H1 (cell line): ENCODE data around the gene SLC25A3. TPM values are rescaled to one million over a fixed set of nuclear protein-coding genes. Genes with fewer than 3 reads are reported as not detected.

Experiments used
- CTCF ChIA-PET: fragments of 300-600 bp; sonication (Branson Sonifier 250); formaldehyde crosslinking; loops from one replicate; lab custom pipeline; 2021; ENCODE audit not compliant: partially characterized antibody; lab: Charles Lee
- POLR2A ChIA-PET: fragments of 300-600 bp; sonication (Branson Sonifier 250); formaldehyde crosslinking; loops from one replicate; lab custom pipeline; 2021; ENCODE audit warnings: inconsistent platforms; ENCODE audit not compliant: partially characterized antibody; lab: Charles Lee
- DNase-seq, 2 experiments: peaks; one replicate each; pipeline versions ENCODE4 v3.0.0 to v3.0.0-alpha.2; 2010 to 2022; ENCODE audit warnings: low spot score in 2 of 2, low read depth in 1 of 2, mixed read lengths in 1 of 2
- FAIRE-seq: peaks from 2 replicates; lab custom pipeline; 2011; peaks lifted over from hg19 to GRCh38; lab: Jason Lieb, UNC
- H2AFZ ChIP-seq: 2 replicates; pipeline ENCODE4 v1.8.1; 2012; ENCODE audit warnings: low read length, inconsistent platforms
- H2AK5ac ChIP-seq: 2 replicates; pipeline ENCODE4 v1.6.1; 2013; ENCODE audit warnings: low read depth, low read length
- H2BK120ac ChIP-seq: replicated peaks from 2 replicates; pipeline ENCODE3; 2013; ENCODE audit warnings: low read depth, low read length, inconsistent platforms
- H2BK12ac ChIP-seq: 2 replicates; pipeline ENCODE4 v1.6.1; 2013; ENCODE audit warnings: low read depth, low read length
- H2BK15ac ChIP-seq: 2 replicates; pipeline ENCODE4 v1.6.1; 2013; ENCODE audit warnings: low read length
- H2BK20ac ChIP-seq: 2 replicates; pipeline ENCODE4 v1.6.1; 2013; ENCODE audit warnings: low read length
- H2BK5ac ChIP-seq: 2 replicates; pipeline ENCODE4 v1.6.1; 2013; ENCODE audit warnings: low read depth, low read length
- H3K14ac ChIP-seq: 2 replicates; pipeline ENCODE4 v1.6.1; 2013; ENCODE audit warnings: inconsistent platforms; ENCODE audit not compliant: insufficient read length
- H3K18ac ChIP-seq: 2 replicates; pipeline ENCODE4 v1.6.1; 2013; ENCODE audit warnings: low read length; ENCODE audit errors: extremely low read depth
- H3K23ac ChIP-seq: 2 replicates; pipeline ENCODE4 v1.6.1; 2013; ENCODE audit warnings: inconsistent platforms; ENCODE audit not compliant: insufficient read length
- H3K23me2 ChIP-seq: 2 replicates; pipeline ENCODE4 v1.6.1; 2013; ENCODE audit warnings: low read depth, low read length
- H3K27ac ChIP-seq: 2 replicates; pipeline ENCODE4 v1.6.1; 2011; ENCODE audit warnings: low read depth, low read length, inconsistent platforms
- H3K27me3 ChIP-seq, 4 experiments: replicated peaks in 1 of 4; 1 replicate in 1 of 4; 2 replicates in 3 of 4; pipeline versions ENCODE4 v1.6.1 to v1.8.1; 2011 to 2013; ENCODE audit warnings: low read length in 3 of 4, mild to moderate bottlenecking in 3 of 4, inconsistent platforms in 2 of 4, mixed read lengths in 2 of 4, moderate library complexity in 1 of 4; ENCODE audit not compliant: control insufficient read depth in 3 of 4, insufficient read depth in 3 of 4; ENCODE audit errors: extremely low read depth in 1 of 4
- H3K36me3 ChIP-seq, 4 experiments: 2 replicates each; pipeline versions ENCODE4 v1.6.1 to v1.8.1; 2011 to 2013; ENCODE audit warnings: mild to moderate bottlenecking in 4 of 4, low read length in 3 of 4, moderate library complexity in 2 of 4, control low read depth in 1 of 4, inconsistent platforms in 1 of 4; ENCODE audit not compliant: insufficient read depth in 4 of 4, control insufficient read depth in 2 of 4
- H3K4ac ChIP-seq: replicated peaks from 2 replicates; pipeline ENCODE3; 2013; ENCODE audit warnings: low read length, low read depth, mixed read lengths, inconsistent platforms; ENCODE audit not compliant: insufficient read length
- H3K4me1 ChIP-seq, 4 experiments: replicated peaks in 1 of 4; 1 replicate in 1 of 4; 2 replicates in 3 of 4; pipeline versions ENCODE4 v1.6.1 to v1.8.1; 2011 to 2013; ENCODE audit warnings: low read length in 3 of 4, inconsistent platforms in 2 of 4, mixed read lengths in 1 of 4; ENCODE audit not compliant: insufficient read depth in 4 of 4, control insufficient read depth in 3 of 4
- H3K4me2 ChIP-seq, 2 experiments: 2 replicates each; pipeline versions ENCODE4 v1.6.1 to v1.8.1; 2011 to 2013; ENCODE audit warnings: low read depth in 2 of 2, low read length in 2 of 2, control low read depth in 1 of 2, inconsistent platforms in 1 of 2, mild to moderate bottlenecking in 1 of 2; ENCODE audit not compliant: insufficient read depth in 1 of 2
- H3K4me3 ChIP-seq, 4 experiments: fragments of 200-600, 300-600 bp in 1 of 4; sonication (generic), shearing (Covaris generic), sonication (Bioruptor Twin) in 1 of 4; 2 replicates each; pipeline versions ENCODE4 v1.5.1 to v1.8.1; 2011 to 2016; ENCODE audit warnings: low read length in 4 of 4, low read depth in 3 of 4, control low read depth in 2 of 4, inconsistent platforms in 2 of 4, mild to moderate bottlenecking in 2 of 4, mixed read lengths in 1 of 4, moderate library complexity in 1 of 4; ENCODE audit not compliant: insufficient read depth in 2 of 4; ENCODE audit errors: extremely low read depth in 1 of 4
- H3K56ac ChIP-seq: replicated peaks from 2 replicates; pipeline ENCODE3; 2013; ENCODE audit warnings: low read depth, mild to moderate bottlenecking, mixed read lengths, low read length, inconsistent platforms; ENCODE audit not compliant: insufficient read length
- H3K79me1 ChIP-seq: 2 replicates; pipeline ENCODE4 v1.6.1; 2013; ENCODE audit warnings: low read depth, low read length, control low read depth
- H3K79me2 ChIP-seq, 2 experiments: 2 replicates each; pipeline versions ENCODE4 v1.6.1 to v1.8.1; 2012 to 2013; ENCODE audit warnings: low read length in 2 of 2, mild to moderate bottlenecking in 2 of 2, inconsistent platforms in 1 of 2; ENCODE audit not compliant: insufficient read depth in 2 of 2, control insufficient read depth in 1 of 2
- H3K9ac ChIP-seq, 4 experiments: replicated peaks in 1 of 4; 1 replicate in 1 of 4; 2 replicates in 3 of 4; pipeline versions ENCODE4 v1.6.1 to v1.8.1; 2011 to 2013; ENCODE audit warnings: low read depth in 3 of 4, low read length in 3 of 4, control low read depth in 2 of 4, mild to moderate bottlenecking in 2 of 4, moderate library complexity in 2 of 4, inconsistent platforms in 1 of 4; ENCODE audit errors: extremely low read depth in 1 of 4
- H3K9me3 ChIP-seq, 2 experiments: 2 replicates each; pipeline versions ENCODE4 v1.6.1 to v1.8.1; 2012 to 2013; ENCODE audit warnings: mild to moderate bottlenecking in 2 of 2, moderate library complexity in 2 of 2, control low read depth in 1 of 2, inconsistent platforms in 1 of 2, low read depth in 1 of 2, low read length in 1 of 2, mixed read lengths in 1 of 2; ENCODE audit not compliant: insufficient read depth in 2 of 2
- H4K20me1 ChIP-seq, 2 experiments: replicated peaks in 1 of 2; 2 replicates each; pipeline versions ENCODE3 to v1.8.1; 2011 to 2013; ENCODE audit warnings: inconsistent platforms in 2 of 2, low read length in 2 of 2, mild to moderate bottlenecking in 1 of 2; ENCODE audit not compliant: insufficient read depth in 2 of 2, control insufficient read depth in 1 of 2
- H4K5ac ChIP-seq: 2 replicates; pipeline ENCODE4 v1.6.1; 2013; ENCODE audit warnings: low read length, low read depth, mixed read lengths, inconsistent platforms; ENCODE audit not compliant: insufficient read length
- H4K8ac ChIP-seq: 2 replicates; pipeline ENCODE4 v1.8.0; 2013; ENCODE audit warnings: mild to moderate bottlenecking, moderate library complexity, low read length, inconsistent platforms; ENCODE audit not compliant: insufficient read depth; ENCODE audit errors: extremely low read depth
- H4K91ac ChIP-seq: replicated peaks from 2 replicates; pipeline ENCODE3; 2013; ENCODE audit warnings: low read length, mixed read lengths, inconsistent platforms; ENCODE audit not compliant: insufficient read length
- CHD1 ChIP-seq: IDR thresholded peaks from 2 replicates; pipeline ENCODE4 v1.6.1; 2012; ENCODE audit warnings: low read depth, low read length, improper control_type of control experiment
- KDM1A ChIP-seq: fragments of 200-600, 300-600 bp; sonication (generic); IDR thresholded peaks from 2 replicates; pipeline ENCODE4 v1.7.1; 2016; ENCODE audit warnings: mild to moderate bottlenecking, low read length, borderline replicate concordance
- WGBS, 2 experiments: shearing (Covaris generic) in 1 of 2; methylation state at CpG; one replicate each; pipeline versions ENCODE4 v1.1.6 to v1.1.7; 2013 to 2015; ENCODE audit warnings: low lambda C conversion rate in 2 of 2, mixed read lengths in 2 of 2, inconsistent platforms in 1 of 2, low coverage in 1 of 2, missing lambda C conversion rate in 1 of 2; ENCODE audit not compliant: insufficient replicate concordance in 2 of 2, insufficient coverage in 1 of 2, insufficient read length in 1 of 2; ENCODE audit errors: extremely low coverage in 1 of 2, missing lambda C conversion rate in 1 of 2; 5-methylcytosine and 5-hydroxymethylcytosine counted together
- polyA plus RNA-seq, 7 experiments: library from polyadenylated mRNA; depleted of rRNA in 3 of 7; stranded (reverse) in 5 of 7; unstranded in 2 of 7; fragments of >200 nt in 5 of 7; fragments of 200-250 nt in 2 of 7; gene quantifications; 1 replicate in 5 of 7; 2 replicates in 1 of 7; 4 replicates in 1 of 7; pipeline versions ENCODE4 v1.2.1 to v1.2.3, GENCODE V29; 2011 to 2013; ENCODE audit warnings: missing spikeins in 2 of 7, mixed read lengths in 2 of 7
- total RNA-seq: library from RNA; stranded (reverse); fragmentation: NEBNext Ultra II Directional; extraction: Animal tissue kit (Norgen Biotek cat#: 25700); gene quantifications from 2 replicates; pipeline ENCODE4 v1.2.1, GENCODE V29; 2021
- TF ChIP-seq, protein P1 (sequence below): IDR thresholded peaks from 2 replicates; pipeline ENCODE4 v1.6.1; 2011; ENCODE audit warnings: low read length, improper control_type of control experiment

SLC25A3 gene
- total and polyA plus RNA-seq, 2 of the 8 experiments (the other 6 are each of a cell fraction or from before 2014, with no cell fraction given): 702 to 709 TPM

GRCh38 chr12:98561846-98562245 lies 31.6 kb upstream of the SLC25A3 start:
- Histone ChIP-seq H3K23ac (no peak overlapping the region), H2AFZ (no peak overlapping the region), H3K56ac (no peak overlapping the region), H4K20me1 (no peaks in the 10 kb centered on the region), H3K79me1 (no peaks in the 10 kb centered on the region), H2AK5ac (no peak overlapping the region), H2BK5ac (no peak overlapping the region), H3K9me3 (no peaks in the 10 kb centered on the region), H3K4me1 (no peaks in the 10 kb centered on the region), H2BK120ac (no peak overlapping the region), H3K18ac (no peak overlapping the region), H3K23me2 (no peaks in the 10 kb centered on the region), H3K27me3 (no peaks in the 10 kb centered on the region), H2BK15ac (no peak overlapping the region), H3K27ac (no peak overlapping the region), H3K36me3 (no peaks in the 10 kb centered on the region), H2BK12ac (no peak overlapping the region), H4K5ac (no peak overlapping the region), H4K91ac (no peak overlapping the region), H3K4me2 (no peak overlapping the region), H3K9ac (no peak overlapping the region), H3K14ac (no peak overlapping the region), H2BK20ac (no peak overlapping the region), H3K4ac (no peak overlapping the region), H3K4me3 (no peak overlapping the region), H3K79me2 (no peaks in the 10 kb centered on the region), H4K8ac (no peak overlapping the region)
- POLR2A ChIA-PET: no interaction called here
- WGBS, 2 experiments: 88% methylated on average over 3 of the region's 3 CpGs; no CpG with 5 or more reads in 1 of the 2 experiments
- FAIRE-seq (no peak), DNase-seq (no peak)
- TF ChIP-seq CHD1: no peak
- no peak for TF ChIP-seq KDM1A
- TF ChIP-seq, protein P1, sequence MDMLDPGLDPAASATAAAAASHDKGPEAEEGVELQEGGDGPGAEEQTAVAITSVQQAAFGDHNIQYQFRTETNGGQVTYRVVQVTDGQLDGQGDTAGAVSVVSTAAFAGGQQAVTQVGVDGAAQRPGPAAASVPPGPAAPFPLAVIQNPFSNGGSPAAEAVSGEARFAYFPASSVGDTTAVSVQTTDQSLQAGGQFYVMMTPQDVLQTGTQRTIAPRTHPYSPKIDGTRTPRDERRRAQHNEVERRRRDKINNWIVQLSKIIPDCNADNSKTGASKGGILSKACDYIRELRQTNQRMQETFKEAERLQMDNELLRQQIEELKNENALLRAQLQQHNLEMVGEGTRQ: no peak
- CTCF ChIA-PET: interaction anchor here (0.6 to 3.0 kb wide), 4 partner anchors 10 to 119 kb away, joined by 3 to 11 read pairs (median 4); no protein-coding TSS in a partner anchor
